ENCODE results near the gene ODAD4. TPM values are rescaled to one million over a fixed set of nuclear protein-coding genes. Genes with fewer than 3 reads are reported as not detected.

Gene ODAD4
- total and polyA plus RNA-seq, 2 of the 8 experiments (the other 6 are each of a cell fraction or from before 2014, with no cell fraction given) = 0.48 to 1.3 TPM

- POLR2A ChIA-PET (ENCODE audit: partially characterized antibody) = interaction anchor here (1.1 kb wide), 1 partner anchor 31 kb away, joined by 5 read pairs; no protein-coding TSS in a partner anchor
- H3K36me3 ChIP-seq (ENCODE audit: control insufficient read depth in 2 of 4, insufficient read depth in 4 of 4, low read length in 3 of 4) = peaks cover 28 to 88% (median 65%) of the 10 kb centered on the region in 4 experiments
- TF ChIP-seq ASH2L (IDR thresholded peaks at IDR 0.05; ENCODE audit: low read length) (no peak), RFX5 (IDR thresholded peaks at IDR 0.05; ENCODE audit: borderline replicate concordance, low read depth, low read length) (no peak), SAP30 (IDR thresholded peaks at IDR 0.05; ENCODE audit: insufficient read depth, insufficient replicate concordance, low read length) (no peak), SP4 (IDR thresholded peaks at IDR 0.05; ENCODE audit: low read length) (no peak), EZH2 (IDR thresholded peaks at IDR 0.05; ENCODE audit: low read depth, low read length, severe bottlenecking) (no peak)
These were observed 68.1 kb downstream of the ODAD4 start for GRCh38 chr17:41998497-41998896.

More at GRCh38 chr17:41998497-41998896, 68.1 kb downstream of the ODAD4 start:
- Histone ChIP-seq H2BK120ac (replicated peaks; ENCODE audit: low read depth, low read length) (no peak overlapping the region), H2BK20ac (ENCODE audit: low read length) (no peak overlapping the region), H3K14ac (ENCODE audit: insufficient read length) (no peak overlapping the region), H2BK12ac (ENCODE audit: low read depth, low read length) (no peak overlapping the region), H2AK5ac (ENCODE audit: low read depth, low read length) (no peak overlapping the region), H4K91ac (replicated peaks; ENCODE audit: insufficient read length, low read length) (no peak overlapping the region), H2BK15ac (ENCODE audit: low read length) (no peak overlapping the region), H3K23me2 (ENCODE audit: low read depth, low read length) (no peaks in the 10 kb centered on the region), H4K20me1 (replicated peaks in 1 of 2; ENCODE audit: control insufficient read depth in 1 of 2, insufficient read depth in 2 of 2, low read length in 2 of 2) (peaks cover 5 to 9% of the 10 kb centered on the region in 2 experiments), H4K5ac (ENCODE audit: insufficient read length, low read depth, low read length) (no peak overlapping the region), H3K4me1 (replicated peaks in 1 of 4; ENCODE audit: control insufficient read depth in 3 of 4, insufficient read depth in 4 of 4, low read length in 3 of 4) (no peaks in the 10 kb centered on the region), H3K9ac (replicated peaks in 1 of 4; ENCODE audit: extremely low read depth in 1 of 4, low read depth in 3 of 4, low read length in 3 of 4) (no peak overlapping the region), H4K8ac (ENCODE audit: extremely low read depth, insufficient read depth, low read length) (no peak overlapping the region), H3K56ac (replicated peaks; ENCODE audit: insufficient read length, low read depth, low read length) (no peak overlapping the region), H2AFZ (ENCODE audit: low read length) (no peak overlapping the region), H2BK5ac (ENCODE audit: low read depth, low read length) (no peak overlapping the region), H3K79me2 (ENCODE audit: control insufficient read depth in 1 of 2, insufficient read depth in 2 of 2, low read length in 2 of 2) (peaks cover 12 to 29% of the 10 kb centered on the region in 2 experiments), H3K27me3 (replicated peaks in 1 of 4; ENCODE audit: control insufficient read depth in 3 of 4, extremely low read depth in 1 of 4, insufficient read depth in 3 of 4, low read length in 3 of 4) (no peaks in the 10 kb centered on the region), H3K4me2 (ENCODE audit: insufficient read depth in 1 of 2, low read depth in 2 of 2, low read length in 2 of 2) (no peak overlapping the region), H3K18ac (ENCODE audit: extremely low read depth, low read length) (no peak overlapping the region), H3K9me3 (ENCODE audit: insufficient read depth in 2 of 2, low read depth in 1 of 2, low read length in 1 of 2) (no peaks in the 10 kb centered on the region), H3K79me1 (ENCODE audit: low read depth, low read length) (no peaks in the 10 kb centered on the region), H3K23ac (ENCODE audit: insufficient read length) (no peak overlapping the region), H3K4me3 (ENCODE audit: extremely low read depth in 1 of 4, insufficient read depth in 2 of 4, low read depth in 3 of 4, low read length in 4 of 4) (no peak overlapping the region), H3K4ac (replicated peaks; ENCODE audit: insufficient read length, low read depth, low read length) (no peak overlapping the region), H3K27ac (ENCODE audit: low read depth, low read length) (no peak overlapping the region)
- no peak for FAIRE-seq
- CTCF ChIA-PET (ENCODE audit: partially characterized antibody) = interaction anchor here (0.6 to 3.0 kb wide), 3 partner anchors 9 to 428 kb away, joined by 3 to 8 read pairs (median 4); no protein-coding TSS in a partner anchor
- WGBS, 2 experiments (ENCODE audit: extremely low coverage in 1 of 2, insufficient coverage in 1 of 2, insufficient read length in 1 of 2, insufficient replicate concordance in 2 of 2, low coverage in 1 of 2, low lambda C conversion rate in 2 of 2, missing lambda C conversion rate in 1 of 2) = 46% methylated on average over 2 of the region's 2 CpGs; no CpG with 5 or more reads in 1 of the 2 experiments
- no peak for DNase-seq (ENCODE audit: low read depth in 1 of 2, low spot score in 2 of 2)

All from H1 (cell line).